ENCODE data around the gene CSPG4.

Gene CSPG4

GRCh38 chr15:75654201-75654907 lies 58.3 kb downstream of the CSPG4 start:
- DNase-seq (ENCODE audit: extremely low spot score) = no peak
- TF ChIP-seq CTCF (IDR thresholded peaks at IDR 0.05; ENCODE audit: control extremely low read depth, extremely low read depth, low read depth, missing control alignments) = no peak
- CTCF ChIA-PET = interaction anchor here (0.6 to 1.4 kb wide), 3 partner anchors 10 to 32 kb away, joined by 3 to 4 read pairs (median 4); no protein-coding TSS in a partner anchor
- POLR2A ChIA-PET = no interaction called here

DNA sequence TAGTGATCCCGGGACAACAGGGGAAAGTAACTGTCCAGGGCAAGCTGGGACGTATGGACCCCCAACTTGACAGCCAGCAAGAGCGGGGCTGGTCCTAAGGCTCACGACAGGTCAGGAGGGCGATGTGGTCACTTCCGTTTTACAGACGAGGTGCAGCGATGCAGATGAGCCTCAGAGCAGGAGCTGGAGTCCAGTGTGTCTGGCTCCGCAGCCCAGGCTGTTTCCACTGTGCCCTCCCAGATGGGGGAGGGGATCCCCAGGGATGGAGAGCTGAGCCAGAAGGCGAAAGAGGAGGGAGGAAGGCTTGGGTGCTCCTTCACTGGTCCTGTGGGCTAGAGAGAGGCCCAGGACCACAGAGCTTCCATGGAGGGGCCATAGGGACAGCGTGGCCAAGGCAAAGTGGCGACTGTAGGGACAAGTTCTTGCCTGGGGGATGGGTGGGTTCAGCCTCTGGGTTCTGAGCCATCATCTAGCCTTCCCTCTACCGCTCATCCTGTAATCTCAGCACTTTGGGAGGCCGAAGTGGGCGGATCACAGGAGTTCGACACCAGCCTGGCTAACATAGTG lies 59.2 kb downstream of the CSPG4 start:
- CTCF ChIA-PET = interaction anchor here (0.6 to 1.2 kb wide), 2 partner anchors 11 to 12 kb away, joined by 3 to 4 read pairs; no protein-coding TSS in a partner anchor
- POLR2A ChIA-PET = no interaction called here
- no peak for DNase-seq (ENCODE audit: extremely low spot score)
- no peak for TF ChIP-seq CTCF (IDR thresholded peaks at IDR 0.05; ENCODE audit: control extremely low read depth, extremely low read depth, low read depth, missing control alignments)

DNA sequence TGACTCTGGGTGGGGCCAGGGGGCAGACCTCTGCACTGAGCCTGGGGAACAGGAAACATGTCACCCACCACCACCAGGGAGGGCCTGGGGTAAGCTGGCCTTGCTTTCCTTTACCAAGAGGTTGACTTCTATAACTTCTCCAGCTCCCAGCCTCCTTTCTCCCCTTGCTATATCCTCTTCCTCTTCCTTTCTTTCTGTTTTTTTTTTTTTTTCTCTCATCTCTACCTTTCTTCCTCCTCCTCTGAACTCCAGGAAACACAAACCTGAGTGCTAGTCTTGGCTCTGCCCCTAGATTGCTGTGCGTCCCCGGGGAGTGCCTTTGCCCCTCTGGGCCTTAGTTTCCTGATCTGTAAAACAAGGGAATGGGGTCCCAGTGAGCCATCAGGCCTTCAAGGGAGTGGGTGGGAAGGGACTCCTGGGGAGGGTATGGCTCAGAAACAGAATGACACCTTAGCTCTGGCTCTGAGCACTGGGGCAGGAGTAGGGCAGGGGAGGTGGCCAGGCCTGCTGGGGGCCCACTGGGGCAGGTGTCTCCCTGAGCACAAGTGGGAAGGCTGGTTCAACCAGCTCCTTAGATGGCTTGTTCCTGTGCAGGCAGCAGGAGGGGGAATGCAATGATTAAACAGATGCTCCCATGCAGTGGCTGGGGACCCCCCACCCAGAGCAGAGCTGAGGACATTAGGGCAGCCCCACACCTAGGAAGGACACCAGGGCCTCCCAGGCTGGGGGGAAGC lies 60.7 kb downstream of the CSPG4 start:
- ChIA-PET CTCF (interaction anchor here (0.7 to 2.5 kb wide), 4 partner anchors 9 to 285 kb away, joined by 3 to 6 read pairs (median 4); partner anchors contain the start of gene IMP3), POLR2A (no interaction called here)
- no peak for DNase-seq (ENCODE audit: extremely low spot score)
- TF ChIP-seq CTCF (IDR thresholded peaks at IDR 0.05; ENCODE audit: control extremely low read depth, extremely low read depth, low read depth, missing control alignments) = no peak

- no peak for TF ChIP-seq CTCF (IDR thresholded peaks at IDR 0.05; ENCODE audit: control extremely low read depth, extremely low read depth, low read depth, missing control alignments)
- CTCF ChIA-PET = interaction anchor here (1.2 to 2.5 kb wide), 2 partner anchors 10 to 11 kb away, joined by 4 to 6 read pairs; partner anchors contain the start of gene IMP3
- POLR2A ChIA-PET = no interaction called here
- no peak for DNase-seq (ENCODE audit: extremely low spot score)
Measured at GRCh38 chr15:75650908-75651809, 61.5 kb downstream of the CSPG4 start.

DNA sequence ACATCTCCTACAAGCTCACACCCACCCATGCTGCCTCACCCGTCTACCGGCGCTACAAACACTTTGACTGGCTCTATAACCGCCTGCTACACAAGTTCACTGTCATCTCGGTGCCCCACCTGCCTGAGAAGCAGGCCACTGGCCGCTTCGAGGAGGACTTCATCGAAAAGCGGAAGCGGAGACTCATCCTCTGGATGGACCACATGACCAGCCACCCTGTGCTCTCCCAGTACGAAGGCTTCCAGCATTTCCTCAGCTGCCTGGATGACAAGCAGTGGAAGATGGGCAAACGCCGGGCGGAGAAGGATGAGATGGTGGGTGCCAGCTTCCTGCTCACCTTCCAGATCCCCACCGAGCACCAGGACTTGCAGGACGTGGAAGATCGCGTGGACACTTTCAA lies 62.8 kb downstream of the CSPG4 start:
- TF ChIP-seq CTCF (IDR thresholded peaks at IDR 0.05; ENCODE audit: control extremely low read depth, extremely low read depth, low read depth, missing control alignments) = no peak
- DNase-seq (ENCODE audit: extremely low spot score) = no peak
- ChIA-PET CTCF (interaction anchor here (2.5 kb wide), 1 partner anchor 10 kb away, joined by 6 read pairs; the partner anchor contains the start of gene IMP3), POLR2A (no interaction called here)
